Measurements from ENCODE around the gene C16orf90. TPM values are rescaled to one million over a fixed set of nuclear protein-coding genes. Genes with fewer than 3 reads are reported as not detected.

Gene C16orf90
- total and polyA plus RNA-seq, 2 experiments from 2014 or later: not detected

GRCh38 chr16:3472878-3473595 lies 22.3 kb downstream of the C16orf90 start:
- Histone ChIP-seq H3K9me2 (replicated peaks; ENCODE audit: insufficient read depth) (no peaks in the 10 kb centered on the region), H3K27ac (no peak overlapping the region), H3K4me2 (no peak overlapping the region), H3K79me2 (peaks cover 100% of the 10 kb centered on the region), H2AFZ (no peak overlapping the region), H3K27me3 (no peaks in the 10 kb centered on the region), H3K9me3 (ENCODE audit: low read depth) (no peaks in the 10 kb centered on the region), H3K36me3 (replicated peaks; ENCODE audit: insufficient read depth, low read depth) (no peaks in the 10 kb centered on the region), H4K20me1 (ENCODE audit: insufficient read depth, poor library complexity, severe bottlenecking) (peaks cover 87% of the 10 kb centered on the region), H3K4me1 (ENCODE audit: insufficient read depth) (no peaks in the 10 kb centered on the region), H3K4me3 (no peak overlapping the region)
- DNase-seq (ENCODE audit: low spot score): no peak
- 86% methylated on average over 10 of the region's 10 CpGs for WGBS (ENCODE audit: low lambda C conversion rate, missing lambda C conversion rate)
- TF ChIP-seq EZH2 (IDR thresholded peaks at IDR 0.05; ENCODE audit: borderline replicate concordance): no peak
- no peak for TF ChIP-seq EZH2phosphoT487 (IDR thresholded peaks at IDR 0.05; ENCODE audit: low read depth, severe bottlenecking, unreplicated experiment)
- TF ChIP-seq, protein P1, sequence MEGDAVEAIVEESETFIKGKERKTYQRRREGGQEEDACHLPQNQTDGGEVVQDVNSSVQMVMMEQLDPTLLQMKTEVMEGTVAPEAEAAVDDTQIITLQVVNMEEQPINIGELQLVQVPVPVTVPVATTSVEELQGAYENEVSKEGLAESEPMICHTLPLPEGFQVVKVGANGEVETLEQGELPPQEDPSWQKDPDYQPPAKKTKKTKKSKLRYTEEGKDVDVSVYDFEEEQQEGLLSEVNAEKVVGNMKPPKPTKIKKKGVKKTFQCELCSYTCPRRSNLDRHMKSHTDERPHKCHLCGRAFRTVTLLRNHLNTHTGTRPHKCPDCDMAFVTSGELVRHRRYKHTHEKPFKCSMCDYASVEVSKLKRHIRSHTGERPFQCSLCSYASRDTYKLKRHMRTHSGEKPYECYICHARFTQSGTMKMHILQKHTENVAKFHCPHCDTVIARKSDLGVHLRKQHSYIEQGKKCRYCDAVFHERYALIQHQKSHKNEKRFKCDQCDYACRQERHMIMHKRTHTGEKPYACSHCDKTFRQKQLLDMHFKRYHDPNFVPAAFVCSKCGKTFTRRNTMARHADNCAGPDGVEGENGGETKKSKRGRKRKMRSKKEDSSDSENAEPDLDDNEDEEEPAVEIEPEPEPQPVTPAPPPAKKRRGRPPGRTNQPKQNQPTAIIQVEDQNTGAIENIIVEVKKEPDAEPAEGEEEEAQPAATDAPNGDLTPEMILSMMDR (IDR thresholded peaks at IDR 0.05; ENCODE audit: poor library complexity): no peak

DNA sequence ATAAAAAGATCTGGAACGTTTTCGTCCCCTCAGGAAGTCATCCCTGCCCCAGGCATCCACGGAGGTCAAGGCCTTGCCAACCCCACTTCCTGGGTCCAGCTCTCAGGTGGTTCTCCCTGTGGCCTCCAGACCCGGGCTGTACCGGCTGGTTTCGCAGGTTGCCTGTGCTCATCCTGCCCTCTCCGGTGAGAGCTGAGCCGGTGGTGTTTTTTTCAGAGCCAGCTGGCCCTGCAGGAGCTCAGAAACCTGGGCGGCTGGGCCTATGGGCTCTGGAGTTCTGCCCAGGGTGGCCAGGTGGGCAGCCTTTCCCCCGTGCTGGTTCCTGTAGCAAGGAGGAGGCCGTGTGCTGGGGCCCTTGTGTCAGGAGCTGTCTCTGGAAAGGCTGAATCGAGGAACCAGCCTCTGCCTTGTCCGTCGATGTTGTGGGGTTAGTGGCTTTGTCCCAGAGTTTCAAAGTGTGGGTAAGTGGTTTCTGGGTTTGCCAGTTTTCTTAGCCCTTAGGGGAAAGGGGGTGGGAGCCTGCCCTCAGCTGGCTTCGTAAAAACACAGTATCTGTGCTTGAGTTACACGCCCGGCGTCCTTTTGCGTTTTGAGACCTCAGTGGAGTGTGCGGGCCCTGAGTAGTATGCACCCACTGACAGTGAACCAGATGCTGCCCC lies 23.6 kb downstream of the C16orf90 start:
- H3K79me2 ChIP-seq: peaks cover 100% of the 10 kb centered on the region
- peaks cover 91% of the 10 kb centered on the region for H4K20me1 ChIP-seq (ENCODE audit: insufficient read depth, poor library complexity, severe bottlenecking)
- no peak for DNase-seq (ENCODE audit: low spot score)
- H3K9me2 ChIP-seq (replicated peaks; ENCODE audit: insufficient read depth): no peaks in the 10 kb centered on the region
- WGBS (ENCODE audit: low lambda C conversion rate, missing lambda C conversion rate): 93% methylated on average over 20 of the region's 20 CpGs
- no peaks in the 10 kb centered on the region for H3K27me3 ChIP-seq
- no peak overlapping the region for H3K4me3 ChIP-seq
- no peak overlapping the region for H3K27ac ChIP-seq
- H2AFZ ChIP-seq: no peak overlapping the region
- no peaks in the 10 kb centered on the region for H3K9me3 ChIP-seq (ENCODE audit: low read depth)
- H3K4me2 ChIP-seq: no peak overlapping the region
- no peaks in the 10 kb centered on the region for H3K36me3 ChIP-seq (replicated peaks; ENCODE audit: insufficient read depth, low read depth)
- H3K4me1 ChIP-seq (ENCODE audit: insufficient read depth): no peaks in the 10 kb centered on the region
- TF ChIP-seq EZH2 (IDR thresholded peaks at IDR 0.05; ENCODE audit: borderline replicate concordance) (no peak), EZH2phosphoT487 (IDR thresholded peaks at IDR 0.05; ENCODE audit: low read depth, severe bottlenecking, unreplicated experiment) (no peak)
- TF ChIP-seq, protein P1 (IDR thresholded peaks at IDR 0.05; ENCODE audit: poor library complexity): no peak

DNA sequence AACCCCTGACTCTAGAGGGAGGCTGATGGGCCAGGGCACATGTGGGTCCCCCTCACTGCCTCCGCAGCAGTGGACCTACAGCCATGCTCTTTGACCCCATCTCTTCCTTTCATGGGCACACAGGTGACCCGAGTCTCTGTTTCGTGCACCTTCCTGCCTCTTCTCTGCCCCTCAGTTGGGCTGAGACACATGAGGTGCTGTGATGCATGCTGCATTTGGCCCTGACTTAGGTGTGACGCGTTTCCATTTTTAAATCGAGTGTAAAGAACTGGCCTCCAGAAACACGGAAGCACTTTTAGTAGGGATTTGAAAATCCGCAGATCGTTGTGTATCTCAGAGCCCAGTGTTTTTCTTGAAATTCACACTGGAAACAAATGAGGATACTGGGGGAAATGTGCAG lies 24.6 kb downstream of the C16orf90 start:
- H4K20me1 ChIP-seq (ENCODE audit: insufficient read depth, poor library complexity, severe bottlenecking): peaks cover 94% of the 10 kb centered on the region

More for the DNA sequence above, 24.6 kb downstream of the C16orf90 start:
- no peak overlapping the region for H3K4me3 ChIP-seq
- H3K27me3 ChIP-seq: no peaks in the 10 kb centered on the region
- H3K4me1 ChIP-seq (ENCODE audit: insufficient read depth): no peaks in the 10 kb centered on the region
- TF ChIP-seq, protein P1 (IDR thresholded peaks at IDR 0.05; ENCODE audit: poor library complexity): no peak
- TF ChIP-seq EZH2phosphoT487 (IDR thresholded peaks at IDR 0.05; ENCODE audit: low read depth, severe bottlenecking, unreplicated experiment): no peak
- no peak for TF ChIP-seq EZH2 (IDR thresholded peaks at IDR 0.05; ENCODE audit: borderline replicate concordance)
- no peak overlapping the region for H2AFZ ChIP-seq
- peaks cover 100% of the 10 kb centered on the region for H3K79me2 ChIP-seq
- WGBS (ENCODE audit: low lambda C conversion rate, missing lambda C conversion rate): 86% methylated on average over 9 of the region's 9 CpGs
- no peak for DNase-seq (ENCODE audit: low spot score)
- no peak overlapping the region for H3K27ac ChIP-seq
- H3K4me2 ChIP-seq: no peak overlapping the region
- H3K9me3 ChIP-seq (ENCODE audit: low read depth): no peaks in the 10 kb centered on the region
- H3K36me3 ChIP-seq (replicated peaks; ENCODE audit: insufficient read depth, low read depth): no peaks in the 10 kb centered on the region
- no peaks in the 10 kb centered on the region for H3K9me2 ChIP-seq (replicated peaks; ENCODE audit: insufficient read depth)
